C4-2B (cell line): ENCODE measurements around the gene GATC.

Experiments used
- ZFX ChIP-seq: fragments of 450-650 bp; IDR thresholded peaks from 2 replicates; pipeline ENCODE4 v1.6.1; 2017
- TF ChIP-seq, protein P1 (sequence below): fragments of 450-650 bp; conservative IDR thresholded peaks from 2 replicates; pipeline ENCODE4 v1.5.1; 2017; ENCODE audit warnings: mild to moderate bottlenecking

GRCh38 chr12:120432772-120433525, 13.3 kb upstream of the GATC start:
- TF ChIP-seq, protein P1, sequence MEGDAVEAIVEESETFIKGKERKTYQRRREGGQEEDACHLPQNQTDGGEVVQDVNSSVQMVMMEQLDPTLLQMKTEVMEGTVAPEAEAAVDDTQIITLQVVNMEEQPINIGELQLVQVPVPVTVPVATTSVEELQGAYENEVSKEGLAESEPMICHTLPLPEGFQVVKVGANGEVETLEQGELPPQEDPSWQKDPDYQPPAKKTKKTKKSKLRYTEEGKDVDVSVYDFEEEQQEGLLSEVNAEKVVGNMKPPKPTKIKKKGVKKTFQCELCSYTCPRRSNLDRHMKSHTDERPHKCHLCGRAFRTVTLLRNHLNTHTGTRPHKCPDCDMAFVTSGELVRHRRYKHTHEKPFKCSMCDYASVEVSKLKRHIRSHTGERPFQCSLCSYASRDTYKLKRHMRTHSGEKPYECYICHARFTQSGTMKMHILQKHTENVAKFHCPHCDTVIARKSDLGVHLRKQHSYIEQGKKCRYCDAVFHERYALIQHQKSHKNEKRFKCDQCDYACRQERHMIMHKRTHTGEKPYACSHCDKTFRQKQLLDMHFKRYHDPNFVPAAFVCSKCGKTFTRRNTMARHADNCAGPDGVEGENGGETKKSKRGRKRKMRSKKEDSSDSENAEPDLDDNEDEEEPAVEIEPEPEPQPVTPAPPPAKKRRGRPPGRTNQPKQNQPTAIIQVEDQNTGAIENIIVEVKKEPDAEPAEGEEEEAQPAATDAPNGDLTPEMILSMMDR, result no peak
- TF ChIP-seq ZFX, result no peak
